ENCODE results near the gene SELENOK. TPM values are rescaled to one million over a fixed set of nuclear protein-coding genes. Genes with fewer than 3 reads are reported as not detected.
A peak's percentile ranks its signal among the peaks of the same experiment; 100 is the strongest.

The SELENOK gene
- total and polyA plus RNA-seq, 2 of the 13 experiments (the other 11 are each of a cell fraction or from before 2014, with no cell fraction given) = 67.0 to 81.0 TPM

- TF ChIP-seq HMGXB3 (CRISPR knock-in tag; IDR thresholded peaks at IDR 0.05; ENCODE audit: borderline replicate concordance) (peak; percentile 18; the same call in 1 of the 2 replicates), ZNF235 (CRISPR knock-in tag; IDR thresholded peaks at IDR 0.05; ENCODE audit: borderline replicate concordance) (peak; percentile 50; the same call in 1 of the 2 replicates), LBX2 (CRISPR knock-in tag; IDR thresholded peaks at IDR 0.05; ENCODE audit: borderline replicate concordance) (peak; percentile 4; the same call in 1 of the 2 replicates), MTF1 (CRISPR knock-in tag; IDR thresholded peaks at IDR 0.05) (0 out of 2 replicates have a peak, but pooled peaks have one; percentile 49), IRF9 (CRISPR knock-in tag; IDR thresholded peaks at IDR 0.05; ENCODE audit: borderline replicate concordance) (no peak), ZNF557 (CRISPR knock-in tag; IDR thresholded peaks at IDR 0.05) (peak; percentile 18; the same call in 1 of the 2 replicates), CSRNP2 (CRISPR knock-in tag; conservative IDR thresholded peaks at IDR 0.05; ENCODE audit: low read depth) (no peak), FOXO1 (CRISPR knock-in tag; IDR thresholded peaks at IDR 0.05) (peak; percentile 27; the same call in 1 of the 2 replicates), TFDP1 (CRISPR knock-in tag; IDR thresholded peaks at IDR 0.05; ENCODE audit: borderline replicate concordance) (peak; percentile 32; the same call in 1 of the 2 replicates), SIX1 (CRISPR knock-in tag; IDR thresholded peaks at IDR 0.05; ENCODE audit: borderline replicate concordance) (0 out of 2 replicates have a peak, but pooled peaks have one; percentile 14), ZFY (CRISPR knock-in tag; IDR thresholded peaks at IDR 0.05) (peak; percentile 72), HDAC6 (IDR thresholded peaks at IDR 0.05; ENCODE audit: low read depth, low read length) (no peak), ZUFSP (CRISPR knock-in tag; IDR thresholded peaks at IDR 0.05; ENCODE audit: borderline replicate concordance) (no peak), ZSCAN5A (CRISPR knock-in tag; IDR thresholded peaks at IDR 0.05; ENCODE audit: borderline replicate concordance) (no peak)
Observed at GRCh38 chr3:53844262-53845102, 47.2 kb downstream of the SELENOK start (continued).
